ENCODE results near the gene ERG28. TPM values are rescaled to one million over a fixed set of nuclear protein-coding genes. Genes with fewer than 3 reads are reported as not detected.

ERG28 gene
- total RNA-seq, 1 experiment from 2014 or later: 29.1 TPM

GRCh38 chr14:75609116-75609515 lies 51.6 kb downstream of the ERG28 start:
- no peak for TF ChIP-seq CTCF (conservative IDR thresholded peaks at IDR 0.05)
- Histone ChIP-seq H2BK5ac (ENCODE audit: insufficient read length, low read length) (no peak overlapping the region), H3K27me3 (ENCODE audit: insufficient read depth, low read length) (no peaks in the 10 kb centered on the region), H2BK12ac (ENCODE audit: insufficient read length, low read depth, low read length) (no peak overlapping the region), H2AK5ac (ENCODE audit: insufficient read length, low read length) (no peak overlapping the region), H4K5ac (ENCODE audit: insufficient read length, low read depth, low read length) (no peak overlapping the region), H3K18ac (ENCODE audit: insufficient read length, low read depth, low read length) (no peak overlapping the region), H3K14ac (ENCODE audit: insufficient read depth, low read length) (no peak overlapping the region), H3K4ac (ENCODE audit: low read depth, low read length) (no peak overlapping the region), H3K27ac (ENCODE audit: insufficient read length, low read depth, low read length) (no peak overlapping the region), H3K56ac (ENCODE audit: insufficient read length, low read depth, low read length) (no peak overlapping the region), H3K79me2 (ENCODE audit: insufficient read depth, low read length) (no peaks in the 10 kb centered on the region), H4K20me1 (ENCODE audit: control insufficient read depth, insufficient read depth, insufficient read length) (no peaks in the 10 kb centered on the region), H3K9me3 (ENCODE audit: control insufficient read depth, low read depth, low read length) (no peaks in the 10 kb centered on the region), H3K23me2 (ENCODE audit: insufficient read length, low read depth, low read length, poor library complexity, severe bottlenecking) (no peaks in the 10 kb centered on the region), H4K8ac (replicated peaks; ENCODE audit: insufficient read length, low read depth, low read length) (no peak overlapping the region), H3K9ac (ENCODE audit: extremely low read depth, insufficient read length, low read length) (no peak overlapping the region), H3K4me1 (ENCODE audit: insufficient read depth, low read length) (no peaks in the 10 kb centered on the region), H2BK20ac (ENCODE audit: low read depth, low read length, poor library complexity, severe bottlenecking) (no peak overlapping the region), H3T11ph (ENCODE audit: low read length) (no peak overlapping the region), H2AFZ (ENCODE audit: low read length) (no peak overlapping the region), H4K91ac (ENCODE audit: insufficient read length, low read depth, low read length) (no peak overlapping the region), H3K23ac (ENCODE audit: insufficient read length, low read depth, low read length) (no peak overlapping the region), H3K4me2 (ENCODE audit: insufficient read depth, insufficient read length, low read length) (no peak overlapping the region), H2BK15ac (ENCODE audit: low read depth, low read length) (no peak overlapping the region), H2BK120ac (ENCODE audit: low read depth, low read length, poor library complexity, severe bottlenecking) (no peak overlapping the region), H3K79me1 (ENCODE audit: insufficient read depth, low read depth, low read length, poor library complexity, severe bottlenecking) (no peaks in the 10 kb centered on the region)
- no peak for DNase-seq
- H3K36me3 Mint-ChIP-seq (ENCODE audit: insufficient read depth in 1 of 3, low read depth in 3 of 3): peaks cover 0 to 1% (median 0%) of the 10 kb centered on the region in 3 experiments; a peak in 2 of 7 replicates
- H3K27me3 Mint-ChIP-seq (ENCODE audit: low read depth): peaks cover 2% of the 10 kb centered on the region
- H3K4me3 Mint-ChIP-seq: no peak overlapping the region
- H3K27ac Mint-ChIP-seq: no peak overlapping the region
- H3K4me1 Mint-ChIP-seq: 0 out of 4 replicates have a peak, but pooled peaks cover 0 to 2% of the 10 kb centered on the region in 2 experiments
- no CpG with 5 or more reads among the region's 4 CpGs for WGBS (ENCODE audit: extremely low coverage, insufficient read length, low lambda C conversion rate)
- peaks cover 4% of the 10 kb centered on the region in 2 experiments; a peak in 3 of 5 replicates for H3K9me3 Mint-ChIP-seq
